HEK293T (cell line): Measurements from ENCODE around the gene CSNK1G3.
A peak's percentile ranks its signal among the peaks of the same experiment; 100 is the strongest.

Experiments
- CTCF ChIA-PET: fragments of 350-600 bp; formaldehyde crosslinking; extraction: SDS; loops from one replicate; lab custom pipeline; 2021; ENCODE audit warnings: antibody characterized with exemption, inconsistent platforms; lab: Yijun Ruan, JAX
- POLR2A ChIA-PET: fragments of 350-600 bp; formaldehyde crosslinking; extraction: SDS; loops from one replicate; lab custom pipeline; 2020; ENCODE audit warnings: antibody characterized with exemption, inconsistent platforms; lab: Yijun Ruan, JAX
- DNase-seq: peaks from one replicate; pipeline ENCODE4 v3.0.0; 2012; ENCODE audit warnings: mixed read lengths; ENCODE audit errors: extremely low spot score
- ARNT ChIP-seq: fragments of 450-650 bp; IDR thresholded peaks from 2 replicates; pipeline ENCODE4 v1.6.1; 2017; ENCODE audit warnings: mild to moderate bottlenecking
- BHLHE40 ChIP-seq: fragments of 450-650 bp; IDR thresholded peaks from 2 replicates; pipeline ENCODE4 v1.6.1; 2016; ENCODE audit warnings: mild to moderate bottlenecking, moderate library complexity, borderline replicate concordance
- CTBP1 ChIP-seq: fragments of 450-650 bp; IDR thresholded peaks from 2 replicates; pipeline ENCODE4 v1.6.1; 2016; ENCODE audit warnings: borderline replicate concordance
- ELF4 ChIP-seq: fragments of 450-650 bp; IDR thresholded peaks from 2 replicates; pipeline ENCODE4 v1.6.1; 2017; ENCODE audit warnings: antibody characterized with exemption
- FOXA1 ChIP-seq: fragments of 450-650 bp; IDR thresholded peaks from 2 replicates; pipeline ENCODE4 v1.6.1; 2016; ENCODE audit warnings: mild to moderate bottlenecking
- FOXK2 ChIP-seq: fragments of 450-650 bp; IDR thresholded peaks from 2 replicates; pipeline ENCODE4 v1.6.1; 2016; ENCODE audit warnings: mild to moderate bottlenecking
- FOXM1 ChIP-seq: fragments of 450-650 bp; IDR thresholded peaks from 2 replicates; pipeline ENCODE4 v1.6.1; 2017; ENCODE audit warnings: mild to moderate bottlenecking, borderline replicate concordance
- HDGF ChIP-seq: fragments of 450-650 bp; IDR thresholded peaks from 2 replicates; pipeline ENCODE4 v1.6.1; 2017; ENCODE audit warnings: antibody characterized with exemption, borderline replicate concordance
- L3MBTL2 ChIP-seq: fragments of 450-650 bp; conservative IDR thresholded peaks from 2 replicates; pipeline ENCODE4 v1.6.1; 2016; ENCODE audit warnings: mild to moderate bottlenecking
- LEF1 ChIP-seq: fragments of 450-650 bp; IDR thresholded peaks from 2 replicates; pipeline ENCODE4 v1.6.1; 2017; ENCODE audit warnings: mild to moderate bottlenecking, borderline replicate concordance
- NFRKB ChIP-seq: fragments of 450-650 bp; IDR thresholded peaks from 2 replicates; pipeline ENCODE4 v1.6.1; 2016; ENCODE audit warnings: mild to moderate bottlenecking, moderate library complexity
- SP1 ChIP-seq: fragments of 450-650 bp; IDR thresholded peaks from 2 replicates; pipeline ENCODE4 v1.6.1; 2017
- SUZ12 ChIP-seq: fragments of 450-650 bp; IDR thresholded peaks from 2 replicates; pipeline ENCODE4 v1.6.1; 2016; ENCODE audit warnings: mild to moderate bottlenecking
- TARDBP ChIP-seq: fragments of 450-650 bp; IDR thresholded peaks from 2 replicates; pipeline ENCODE4 v1.6.1; 2016
- ZNF384 ChIP-seq: fragments of 450-650 bp; IDR thresholded peaks from 2 replicates; pipeline ENCODE4 v1.6.1; 2016
- TF ChIP-seq, protein P1 (sequence below): fragments of 450-650 bp; IDR thresholded peaks from 2 replicates; pipeline ENCODE4 v1.6.1; 2016

The CSNK1G3 gene

DNA sequence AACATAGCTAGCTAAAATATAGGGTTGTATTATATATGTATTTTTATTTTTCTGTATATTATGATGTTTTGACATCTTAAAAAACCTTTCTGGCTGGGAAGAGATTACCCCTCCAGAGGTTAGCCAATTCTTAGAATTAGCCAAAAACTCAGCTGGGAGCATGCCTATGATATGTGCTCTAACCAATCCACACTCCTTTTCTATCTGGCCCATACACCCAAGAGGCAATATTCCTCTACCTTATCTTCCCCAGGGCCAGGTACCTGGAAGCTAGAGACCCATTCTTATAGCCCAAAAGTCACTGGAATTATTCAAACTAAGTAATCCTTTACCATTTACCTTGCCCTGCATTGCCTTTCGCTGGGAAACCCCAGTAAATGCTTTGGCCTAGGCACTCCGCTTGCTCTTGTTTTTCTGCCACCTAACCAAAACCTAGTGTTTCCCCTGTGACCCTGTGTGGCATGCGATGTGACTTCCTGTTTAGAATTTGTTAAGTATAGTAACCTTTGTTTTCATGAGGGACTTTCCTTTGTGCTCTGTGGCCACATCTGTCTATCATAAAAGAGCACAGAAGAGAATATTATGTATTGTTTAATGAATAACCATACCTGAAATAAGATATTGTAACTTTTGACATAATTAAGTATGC, 37.4 kb downstream of the CSNK1G3 start:
- POLR2A ChIA-PET, result interaction anchor here (1.3 kb wide), 1 partner anchor 126 kb away, joined by 4 read pairs; the partner anchor contains the start of gene CEP120
- CTCF ChIA-PET, result no interaction called here
- DNase-seq, result no peak
- no peak for TF ChIP-seq ELF4
- no peak for TF ChIP-seq SUZ12
- no peak for TF ChIP-seq FOXK2
- TF ChIP-seq NFRKB, result no peak
- no peak for TF ChIP-seq ARNT
- TF ChIP-seq FOXA1, result no peak
- TF ChIP-seq CTBP1, result no peak
- no peak for TF ChIP-seq FOXM1
- TF ChIP-seq TARDBP, result no peak
- no peak for TF ChIP-seq LEF1
- TF ChIP-seq, protein P1, sequence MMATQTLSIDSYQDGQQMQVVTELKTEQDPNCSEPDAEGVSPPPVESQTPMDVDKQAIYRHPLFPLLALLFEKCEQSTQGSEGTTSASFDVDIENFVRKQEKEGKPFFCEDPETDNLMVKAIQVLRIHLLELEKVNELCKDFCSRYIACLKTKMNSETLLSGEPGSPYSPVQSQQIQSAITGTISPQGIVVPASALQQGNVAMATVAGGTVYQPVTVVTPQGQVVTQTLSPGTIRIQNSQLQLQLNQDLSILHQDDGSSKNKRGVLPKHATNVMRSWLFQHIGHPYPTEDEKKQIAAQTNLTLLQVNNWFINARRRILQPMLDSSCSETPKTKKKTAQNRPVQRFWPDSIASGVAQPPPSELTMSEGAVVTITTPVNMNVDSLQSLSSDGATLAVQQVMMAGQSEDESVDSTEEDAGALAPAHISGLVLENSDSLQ, result no peak

DNA sequence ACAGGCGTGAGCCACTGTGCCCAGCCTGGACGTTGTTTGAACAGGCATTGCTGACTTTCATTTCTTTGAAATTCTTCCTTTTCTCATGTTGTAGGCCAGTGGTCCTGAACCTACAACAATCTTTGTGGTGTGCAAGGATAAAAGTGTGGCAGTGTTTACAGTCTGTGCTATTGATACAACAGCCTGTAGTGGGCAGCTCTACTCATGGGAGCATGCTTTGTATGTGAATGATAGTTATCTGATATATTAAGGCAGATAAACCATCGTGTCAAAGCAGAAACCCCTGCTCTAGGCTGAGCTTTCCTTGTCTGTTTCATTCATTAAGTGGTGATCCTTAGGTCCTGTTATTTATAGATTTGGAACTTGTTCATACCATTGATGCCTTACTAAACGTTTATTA, 42.6 kb downstream of the CSNK1G3 start:
- DNase-seq, result peak; percentile 7
- TF ChIP-seq BHLHE40 (no peak), FOXM1 (no peak), ARNT (no peak), SUZ12 (no peak), FOXA1 (no peak), NFRKB (no peak), TARDBP (no peak), ZNF384 (no peak), L3MBTL2 (no peak), FOXK2 (no peak), ELF4 (no peak), SP1 (no peak), CTBP1 (no peak), HDGF (no peak), LEF1 (no peak)
- TF ChIP-seq, protein P1, result no peak
- POLR2A ChIA-PET, result no interaction called here
- CTCF ChIA-PET, result no interaction called here

DNA sequence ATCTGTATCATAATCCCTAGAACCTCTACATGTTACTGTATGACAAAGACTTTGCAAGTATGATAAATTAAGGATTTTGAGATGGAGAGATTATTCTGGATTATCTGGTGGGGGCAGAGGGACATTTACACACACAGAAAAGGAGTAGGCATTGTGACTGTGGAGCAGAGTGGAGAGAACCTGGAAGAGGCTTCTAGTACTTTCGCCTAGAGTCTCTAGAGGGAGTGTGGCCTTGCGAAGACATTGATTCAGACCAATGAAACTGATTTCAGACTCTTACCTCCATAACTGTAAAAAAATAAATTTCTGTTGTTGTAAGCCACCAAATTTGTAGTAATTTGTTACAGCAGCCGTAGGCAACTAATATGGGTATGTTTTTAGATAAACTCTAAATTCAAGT, 45.9 kb downstream of the CSNK1G3 start:
- no peak for TF ChIP-seq BHLHE40
- TF ChIP-seq ARNT, result no peak
- TF ChIP-seq ZNF384, result no peak
- TF ChIP-seq L3MBTL2, result no peak
- no peak for TF ChIP-seq TARDBP
- no peak for TF ChIP-seq CTBP1
- TF ChIP-seq SUZ12, result no peak
- no peak for TF ChIP-seq LEF1
- POLR2A ChIA-PET, result no interaction called here
- DNase-seq, result no peak
- CTCF ChIA-PET, result no interaction called here

DNA sequence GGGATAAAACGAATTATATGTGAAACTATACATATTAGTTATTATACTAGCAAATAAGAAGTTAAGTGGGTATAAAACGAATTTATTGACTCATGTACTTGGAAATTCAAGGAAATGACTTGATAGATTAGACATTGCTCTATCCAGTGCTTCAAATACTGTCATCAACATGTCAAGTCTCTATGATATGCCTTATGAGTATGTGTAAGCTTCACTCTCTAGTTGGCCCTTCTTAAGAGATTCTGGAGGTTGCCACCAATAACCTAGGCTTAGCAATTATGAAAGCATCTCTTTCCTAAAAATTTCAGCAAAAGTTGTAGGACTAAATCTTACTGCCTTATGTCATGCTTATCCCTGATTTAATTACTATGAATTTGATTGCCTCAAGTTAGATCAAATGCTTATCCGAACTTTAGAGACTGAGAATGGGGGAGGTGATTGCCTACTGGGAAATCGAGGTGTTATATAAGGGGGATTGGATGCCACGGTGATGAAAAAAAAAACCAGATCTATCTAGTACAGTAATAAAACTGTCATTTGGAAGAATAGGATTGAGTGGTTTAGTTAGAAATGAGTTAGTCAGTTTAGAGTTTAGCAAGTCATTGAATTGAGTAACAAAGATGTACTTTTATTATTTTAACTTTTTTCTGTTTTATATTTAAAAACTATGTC, 46.9 kb downstream of the CSNK1G3 start:
- no peak for TF ChIP-seq FOXK2
- TF ChIP-seq, protein P1, result no peak
- no peak for TF ChIP-seq FOXA1
- no peak for TF ChIP-seq TARDBP
- no peak for TF ChIP-seq FOXM1
- no peak for TF ChIP-seq HDGF
- no peak for TF ChIP-seq LEF1
- no peak for TF ChIP-seq CTBP1
- no peak for TF ChIP-seq L3MBTL2
- TF ChIP-seq SP1, result no peak
- no peak for TF ChIP-seq BHLHE40
- TF ChIP-seq ZNF384, result no peak
- ChIA-PET CTCF (no interaction called here), POLR2A (no interaction called here)
- no peak for DNase-seq

DNA sequence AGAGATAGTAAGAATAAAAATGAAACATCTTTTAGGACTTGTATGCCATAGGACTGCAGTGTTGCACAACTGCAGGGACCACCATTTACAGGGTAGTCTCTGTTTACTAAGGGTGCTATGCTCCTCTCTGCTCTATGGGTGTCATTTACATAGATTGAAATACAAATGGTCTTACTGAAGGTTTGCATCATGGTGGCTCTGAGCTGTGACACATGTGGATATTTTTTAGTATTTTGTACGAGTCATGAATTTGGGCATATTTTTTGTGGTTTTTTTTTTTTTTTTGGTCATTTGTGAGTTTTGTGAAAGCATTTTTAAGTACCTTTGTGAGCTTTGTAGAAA, 47.4 kb downstream of the CSNK1G3 start:
- DNase-seq, result no peak
- TF ChIP-seq SP1 (no peak), FOXM1 (no peak), SUZ12 (no peak), FOXA1 (no peak), ELF4 (no peak), L3MBTL2 (no peak)
- ChIA-PET CTCF (no interaction called here), POLR2A (no interaction called here)

DNA sequence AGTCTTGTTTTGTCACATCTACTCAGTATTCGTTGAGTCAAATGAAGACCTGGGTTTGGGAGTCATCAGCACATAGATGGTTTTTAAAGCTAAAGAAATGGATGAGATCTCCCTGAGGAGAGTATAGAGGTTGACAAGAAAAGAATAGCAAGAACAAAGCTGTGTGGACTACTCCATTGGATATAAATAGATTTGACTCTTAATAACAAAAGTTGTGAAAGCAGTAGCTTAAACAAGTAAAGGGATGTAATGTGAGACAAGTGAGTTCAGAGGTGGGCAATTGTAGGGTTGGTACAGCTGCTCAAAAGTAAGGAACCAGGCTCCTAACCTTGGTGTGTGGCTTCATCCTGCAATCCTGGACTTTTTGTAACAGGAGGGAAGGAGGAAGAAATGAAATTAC, 49.3 kb downstream of the CSNK1G3 start:
- POLR2A ChIA-PET, result interaction anchor here (1.2 to 1.4 kb wide), 2 partner anchors 9 to 138 kb away, joined by 4 read pairs; partner anchors contain the start of gene CEP120
- TF ChIP-seq, protein P1, result no peak
- TF ChIP-seq ARNT, result no peak
- no peak for TF ChIP-seq HDGF
- TF ChIP-seq SP1, result no peak
- no peak for TF ChIP-seq FOXK2
- no peak for TF ChIP-seq FOXA1
- TF ChIP-seq ELF4, result no peak
- no peak for TF ChIP-seq BHLHE40
- TF ChIP-seq TARDBP, result no peak
- no peak for TF ChIP-seq NFRKB
- TF ChIP-seq ZNF384, result no peak
- no peak for TF ChIP-seq L3MBTL2
- CTCF ChIA-PET, result interaction anchor here (0.6 kb wide), 1 partner anchor 11 kb away, joined by 3 read pairs; no protein-coding TSS in a partner anchor
- DNase-seq, result no peak
